AG20443 (cell line): ENCODE results near the gene DCUN1D5.
A peak's percentile ranks its signal among the peaks of the same experiment; 100 is the strongest.

ENCODE experiments used
- DNase-seq: peaks from one replicate; pipeline ENCODE4 v3.0.0; 2012; ENCODE audit warnings: low spot score, mixed read lengths

Gene DCUN1D5

GRCh38 chr11:103091801-103092524 is at the start of gene DCUN1D5:
Gene DCUN1D5 (minus strand): TSS chr11:103092160. CDS start chr11:103091872, 288 bp downstream.
- DNase-seq = peak; percentile 99

GRCh38 chr11:103125462-103125861 is 33.5 kb upstream of the DCUN1D5 start:
- DNase-seq = no peak

- no peak for DNase-seq
These were observed 22.9 kb upstream of the DCUN1D5 start for GRCh38 chr11:103114836-103115235.

- DNase-seq = no peak
These were observed 20.4 kb upstream of the DCUN1D5 start for GRCh38 chr11:103112364-103112763.

GRCh38 chr11:103111400-103111799 is 19.4 kb upstream of the DCUN1D5 start:
- DNase-seq = no peak

- DNase-seq = peak; percentile 22
These were observed 18.4 kb upstream of the DCUN1D5 start for GRCh38 chr11:103110391-103110790.

- no peak for DNase-seq
These were observed 17.9 kb upstream of the DCUN1D5 start for GRCh38 chr11:103109818-103110388.

GRCh38 chr11:103108933-103109817 is 17.2 kb upstream of the DCUN1D5 start, which contains the start of gene DYNC2H1:
Gene DYNC2H1 (plus strand): TSS chr11:103109426. CDS start chr11:103109575, 149 bp downstream.
- peak; percentile 98 for DNase-seq

GRCh38 chr11:103097279-103097678 is 5.3 kb upstream of the DCUN1D5 start:
- no peak for DNase-seq

GRCh38 chr11:103091064-103091800 is 728 bp downstream of the DCUN1D5 start:
- peak; percentile 48 for DNase-seq

- DNase-seq = no peak
These were observed 5.5 kb downstream of the DCUN1D5 start for GRCh38 chr11:103086461-103086860.

GRCh38 chr11:103085758-103086365 is 6.1 kb downstream of the DCUN1D5 start:
- no peak for DNase-seq

GRCh38 chr11:103079833-103080232 is 12.1 kb downstream of the DCUN1D5 start:
- DNase-seq = peak; percentile 7

GRCh38 chr11:103078710-103079109 is 13.2 kb downstream of the DCUN1D5 start:
- no peak for DNase-seq

- DNase-seq = no peak
These were observed 14.4 kb downstream of the DCUN1D5 start for GRCh38 chr11:103077554-103077953.

GRCh38 chr11:103076361-103076760 is 15.6 kb downstream of the DCUN1D5 start:
- DNase-seq = no peak

GRCh38 chr11:103071008-103071407 is 21.0 kb downstream of the DCUN1D5 start:
- no peak for DNase-seq

GRCh38 chr11:103070142-103070541 is 21.8 kb downstream of the DCUN1D5 start:
- no peak for DNase-seq

GRCh38 chr11:103069367-103069766 is 22.6 kb downstream of the DCUN1D5 start:
- DNase-seq = no peak

- DNase-seq = no peak
These were observed 24.8 kb downstream of the DCUN1D5 start for GRCh38 chr11:103067118-103067517.

GRCh38 chr11:103061656-103062055 is 30.3 kb downstream of the DCUN1D5 start:
- DNase-seq = no peak
